VCaP (cell line): Measurements from ENCODE around the gene C10orf120.

Experiments used
- H3K27ac ChIP-seq: fragments of 450-650 bp; 2 replicates; pipeline ENCODE4 v1.5.1; 2017
- CTCF ChIP-seq: fragments of 450-650 bp; conservative IDR thresholded peaks from 2 replicates; pipeline ENCODE4 v1.5.1; 2017; ENCODE audit warnings: mild to moderate bottlenecking, moderate library complexity

The C10orf120 gene

GRCh38 chr10:122715576-122715975 is 15.9 kb upstream of the C10orf120 start:
- H3K27ac ChIP-seq, result peak overlapping the region; percentile 78
- TF ChIP-seq CTCF, result no peak

- peak overlapping the region; percentile 78 for H3K27ac ChIP-seq
Observed at GRCh38 chr10:122713091-122713885, 13.6 kb upstream of the C10orf120 start.

DNA sequence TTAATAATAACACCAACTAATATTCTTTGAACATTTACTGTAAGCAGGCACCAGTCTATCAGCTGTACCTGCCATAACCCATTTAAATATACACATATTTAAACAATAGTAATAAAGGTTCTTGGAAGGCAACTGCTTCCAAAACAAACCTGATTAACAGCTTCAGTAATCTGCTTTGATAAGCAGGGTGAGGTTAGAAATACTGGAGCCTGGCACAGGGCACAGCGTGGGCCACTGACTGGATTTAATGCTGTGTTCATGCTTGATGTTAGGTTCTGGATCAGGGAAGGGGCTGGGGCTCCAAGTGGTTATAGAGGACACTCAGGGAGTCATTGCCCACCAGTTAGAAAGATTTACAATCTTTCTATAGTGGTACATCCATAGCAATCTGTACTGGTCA is 10.9 kb upstream of the C10orf120 start:
- H3K27ac ChIP-seq, result peak overlapping the region; percentile 78
- TF ChIP-seq CTCF, result no peak

More at GRCh38 chr10:122713091-122713885, 13.6 kb upstream of the C10orf120 start:
- no peak for TF ChIP-seq CTCF

GRCh38 chr10:122709971-122710370 is 10.3 kb upstream of the C10orf120 start:
- TF ChIP-seq CTCF, result no peak
- peak overlapping the region; percentile 78 for H3K27ac ChIP-seq

DNA sequence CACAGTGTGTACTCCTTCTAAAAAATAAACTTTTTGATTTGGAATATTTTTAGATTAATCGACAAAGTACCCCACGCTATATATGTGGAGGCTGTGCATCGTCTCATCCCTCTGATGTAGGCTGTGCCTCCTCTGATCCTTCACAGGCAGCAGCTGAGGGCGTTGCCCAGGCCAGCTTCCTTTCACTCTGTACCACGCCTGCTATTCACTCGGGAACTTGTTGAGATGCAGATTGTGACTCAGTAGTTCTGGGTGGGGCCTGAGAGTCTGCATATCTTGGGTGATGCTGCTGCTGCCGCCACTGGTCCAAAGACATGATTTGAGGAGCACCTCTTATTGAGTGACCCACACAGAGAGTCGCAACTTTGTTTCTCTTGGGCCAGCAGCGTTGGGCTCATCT is 7.9 kb upstream of the C10orf120 start:
- H3K27ac ChIP-seq, result no peak overlapping the region
- no peak for TF ChIP-seq CTCF

DNA sequence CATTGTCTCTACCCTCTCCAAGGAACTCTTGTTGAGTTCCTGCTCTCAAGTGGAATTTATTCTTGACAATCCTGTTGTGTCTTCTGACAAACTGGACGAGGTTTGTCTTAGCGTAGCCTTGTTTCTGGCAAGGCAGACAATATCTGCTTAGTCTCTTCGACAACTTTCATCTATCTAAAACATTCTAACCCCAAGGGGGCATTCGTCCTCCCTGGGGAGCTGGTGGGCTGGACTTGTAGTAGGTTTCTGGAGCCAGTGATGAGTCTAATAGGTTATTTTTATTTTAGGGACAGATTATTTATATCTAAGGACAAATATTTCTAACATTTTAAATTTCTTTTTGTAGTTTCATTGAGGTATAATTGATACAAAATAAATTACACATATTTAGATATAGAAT is 7.3 kb upstream of the C10orf120 start:
- H3K27ac ChIP-seq, result no peak overlapping the region
- no peak for TF ChIP-seq CTCF

DNA sequence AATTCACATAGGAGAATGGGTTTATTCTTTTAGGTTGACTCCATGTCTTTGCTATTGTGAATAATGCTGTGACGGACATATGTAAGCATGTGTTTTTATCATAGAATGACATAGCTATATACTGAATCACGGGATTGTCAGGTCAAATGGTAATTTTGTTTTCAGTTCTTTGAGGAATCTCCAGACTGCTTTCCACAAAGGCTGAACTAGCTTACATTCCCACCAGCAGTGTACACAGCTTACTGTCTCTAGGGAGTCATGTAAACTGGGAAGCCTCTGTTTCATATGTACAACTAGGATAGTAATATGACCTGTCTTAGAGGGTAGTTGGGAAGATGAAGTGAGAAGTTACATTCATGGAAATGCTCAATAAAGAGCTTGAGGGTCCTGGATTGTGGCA is 6.8 kb upstream of the C10orf120 start:
- no peak for TF ChIP-seq CTCF
- H3K27ac ChIP-seq, result no peak overlapping the region
